ENCODE data around the gene JPH3. TPM values are rescaled to one million over a fixed set of nuclear protein-coding genes. Genes with fewer than 3 reads are reported as not detected.

The JPH3 gene
- total RNA-seq, 1 experiment from 2014 or later, result 39.0 TPM

DNA sequence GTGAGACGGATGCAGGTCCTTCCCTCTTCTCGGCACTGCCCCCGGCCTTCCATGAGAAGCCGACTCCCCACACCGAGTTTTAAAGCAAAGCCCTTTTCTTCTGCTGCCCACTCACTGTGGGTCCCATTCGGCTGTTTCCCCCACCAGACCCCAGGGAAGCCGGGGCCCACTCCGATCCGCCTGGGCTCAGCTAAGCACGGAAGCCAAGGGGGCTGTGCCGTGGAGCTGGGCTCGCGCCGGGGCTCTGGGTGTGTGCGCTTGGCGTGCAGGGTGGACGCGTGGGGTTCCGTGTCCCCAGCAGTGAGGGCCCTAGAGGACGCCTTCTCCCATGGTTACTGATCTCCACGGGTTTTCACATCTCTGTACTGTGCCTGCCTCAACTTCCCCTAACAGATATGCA, 94.9 kb downstream of the JPH3 start (continued):
- TF ChIP-seq, protein P1, sequence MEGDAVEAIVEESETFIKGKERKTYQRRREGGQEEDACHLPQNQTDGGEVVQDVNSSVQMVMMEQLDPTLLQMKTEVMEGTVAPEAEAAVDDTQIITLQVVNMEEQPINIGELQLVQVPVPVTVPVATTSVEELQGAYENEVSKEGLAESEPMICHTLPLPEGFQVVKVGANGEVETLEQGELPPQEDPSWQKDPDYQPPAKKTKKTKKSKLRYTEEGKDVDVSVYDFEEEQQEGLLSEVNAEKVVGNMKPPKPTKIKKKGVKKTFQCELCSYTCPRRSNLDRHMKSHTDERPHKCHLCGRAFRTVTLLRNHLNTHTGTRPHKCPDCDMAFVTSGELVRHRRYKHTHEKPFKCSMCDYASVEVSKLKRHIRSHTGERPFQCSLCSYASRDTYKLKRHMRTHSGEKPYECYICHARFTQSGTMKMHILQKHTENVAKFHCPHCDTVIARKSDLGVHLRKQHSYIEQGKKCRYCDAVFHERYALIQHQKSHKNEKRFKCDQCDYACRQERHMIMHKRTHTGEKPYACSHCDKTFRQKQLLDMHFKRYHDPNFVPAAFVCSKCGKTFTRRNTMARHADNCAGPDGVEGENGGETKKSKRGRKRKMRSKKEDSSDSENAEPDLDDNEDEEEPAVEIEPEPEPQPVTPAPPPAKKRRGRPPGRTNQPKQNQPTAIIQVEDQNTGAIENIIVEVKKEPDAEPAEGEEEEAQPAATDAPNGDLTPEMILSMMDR (IDR thresholded peaks at IDR 0.05), result no peak
- TF ChIP-seq, protein P2, sequence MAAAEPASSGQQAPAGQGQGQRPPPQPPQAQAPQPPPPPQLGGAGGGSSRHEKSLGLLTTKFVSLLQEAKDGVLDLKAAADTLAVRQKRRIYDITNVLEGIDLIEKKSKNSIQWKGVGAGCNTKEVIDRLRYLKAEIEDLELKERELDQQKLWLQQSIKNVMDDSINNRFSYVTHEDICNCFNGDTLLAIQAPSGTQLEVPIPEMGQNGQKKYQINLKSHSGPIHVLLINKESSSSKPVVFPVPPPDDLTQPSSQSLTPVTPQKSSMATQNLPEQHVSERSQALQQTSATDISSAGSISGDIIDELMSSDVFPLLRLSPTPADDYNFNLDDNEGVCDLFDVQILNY (CRISPR knock-in tag; IDR thresholded peaks at IDR 0.05), result no peak
- TF ChIP-seq GABPB1 (CRISPR knock-in tag; IDR thresholded peaks at IDR 0.05) (no peak), FOXP1 (CRISPR knock-in tag; IDR thresholded peaks at IDR 0.05; ENCODE audit: borderline replicate concordance) (no peak), ZNF121 (CRISPR knock-in tag; IDR thresholded peaks at IDR 0.05) (no peak), ZNF263 (CRISPR knock-in tag; IDR thresholded peaks at IDR 0.05; ENCODE audit: low read depth) (no peak), TP53 (CRISPR knock-in tag; IDR thresholded peaks at IDR 0.05) (no peak), GRHL2 (CRISPR knock-in tag; IDR thresholded peaks at IDR 0.05; ENCODE audit: insufficient replicate concordance, severe bottlenecking) (no peak), NR2C2 (CRISPR knock-in tag; IDR thresholded peaks at IDR 0.05) (no peak), NFATC4 (CRISPR knock-in tag; IDR thresholded peaks at IDR 0.05) (no peak)

DNA sequence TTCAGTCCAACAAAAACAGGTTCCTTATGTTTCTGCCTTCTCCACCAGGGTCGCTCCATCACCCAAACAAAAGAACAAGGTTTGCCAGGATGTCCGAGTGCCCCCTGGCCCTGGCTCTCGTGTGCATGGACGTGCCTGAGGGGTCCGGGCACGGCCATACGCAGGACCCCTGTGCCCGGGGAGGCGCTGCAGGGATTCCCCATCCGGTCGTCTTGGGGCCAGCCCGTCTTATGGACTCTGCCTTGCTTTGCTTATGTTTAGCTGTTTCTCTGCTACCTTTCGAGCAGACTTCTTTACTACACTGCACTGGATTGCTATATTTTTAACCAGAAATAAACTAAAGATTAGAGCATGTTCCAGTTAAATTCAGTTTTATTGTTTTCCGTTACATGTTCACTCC, 95.5 kb downstream of the JPH3 start:
- POLR2A ChIA-PET, result no interaction called here
- H3K4me3 Mint-ChIP-seq, result no peak overlapping the region
- no peaks in the 10 kb centered on the region for H3K4me1 Mint-ChIP-seq

More for the DNA sequence above, 95.5 kb downstream of the JPH3 start:
- Mint-ChIP-seq H3K9me3 (no peaks in the 10 kb centered on the region), H3K36me3 (peaks cover 18% of the 10 kb centered on the region), H3K27ac (no peak overlapping the region; the same call in 1 of the 2 replicates), H3K27me3 (ENCODE audit: low read depth) (no peaks in the 10 kb centered on the region)
- DNase-seq (ENCODE audit: low spot score), result no peak
- TF ChIP-seq, protein P3, sequence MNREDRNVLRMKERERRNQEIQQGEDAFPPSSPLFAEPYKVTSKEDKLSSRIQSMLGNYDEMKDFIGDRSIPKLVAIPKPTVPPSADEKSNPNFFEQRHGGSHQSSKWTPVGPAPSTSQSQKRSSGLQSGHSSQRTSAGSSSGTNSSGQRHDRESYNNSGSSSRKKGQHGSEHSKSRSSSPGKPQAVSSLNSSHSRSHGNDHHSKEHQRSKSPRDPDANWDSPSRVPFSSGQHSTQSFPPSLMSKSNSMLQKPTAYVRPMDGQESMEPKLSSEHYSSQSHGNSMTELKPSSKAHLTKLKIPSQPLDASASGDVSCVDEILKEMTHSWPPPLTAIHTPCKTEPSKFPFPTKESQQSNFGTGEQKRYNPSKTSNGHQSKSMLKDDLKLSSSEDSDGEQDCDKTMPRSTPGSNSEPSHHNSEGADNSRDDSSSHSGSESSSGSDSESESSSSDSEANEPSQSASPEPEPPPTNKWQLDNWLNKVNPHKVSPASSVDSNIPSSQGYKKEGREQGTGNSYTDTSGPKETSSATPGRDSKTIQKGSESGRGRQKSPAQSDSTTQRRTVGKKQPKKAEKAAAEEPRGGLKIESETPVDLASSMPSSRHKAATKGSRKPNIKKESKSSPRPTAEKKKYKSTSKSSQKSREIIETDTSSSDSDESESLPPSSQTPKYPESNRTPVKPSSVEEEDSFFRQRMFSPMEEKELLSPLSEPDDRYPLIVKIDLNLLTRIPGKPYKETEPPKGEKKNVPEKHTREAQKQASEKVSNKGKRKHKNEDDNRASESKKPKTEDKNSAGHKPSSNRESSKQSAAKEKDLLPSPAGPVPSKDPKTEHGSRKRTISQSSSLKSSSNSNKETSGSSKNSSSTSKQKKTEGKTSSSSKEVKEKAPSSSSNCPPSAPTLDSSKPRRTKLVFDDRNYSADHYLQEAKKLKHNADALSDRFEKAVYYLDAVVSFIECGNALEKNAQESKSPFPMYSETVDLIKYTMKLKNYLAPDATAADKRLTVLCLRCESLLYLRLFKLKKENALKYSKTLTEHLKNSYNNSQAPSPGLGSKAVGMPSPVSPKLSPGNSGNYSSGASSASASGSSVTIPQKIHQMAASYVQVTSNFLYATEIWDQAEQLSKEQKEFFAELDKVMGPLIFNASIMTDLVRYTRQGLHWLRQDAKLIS (CRISPR knock-in tag; IDR thresholded peaks at IDR 0.05; ENCODE audit: borderline replicate concordance), result no peak
- TF ChIP-seq, protein P4, sequence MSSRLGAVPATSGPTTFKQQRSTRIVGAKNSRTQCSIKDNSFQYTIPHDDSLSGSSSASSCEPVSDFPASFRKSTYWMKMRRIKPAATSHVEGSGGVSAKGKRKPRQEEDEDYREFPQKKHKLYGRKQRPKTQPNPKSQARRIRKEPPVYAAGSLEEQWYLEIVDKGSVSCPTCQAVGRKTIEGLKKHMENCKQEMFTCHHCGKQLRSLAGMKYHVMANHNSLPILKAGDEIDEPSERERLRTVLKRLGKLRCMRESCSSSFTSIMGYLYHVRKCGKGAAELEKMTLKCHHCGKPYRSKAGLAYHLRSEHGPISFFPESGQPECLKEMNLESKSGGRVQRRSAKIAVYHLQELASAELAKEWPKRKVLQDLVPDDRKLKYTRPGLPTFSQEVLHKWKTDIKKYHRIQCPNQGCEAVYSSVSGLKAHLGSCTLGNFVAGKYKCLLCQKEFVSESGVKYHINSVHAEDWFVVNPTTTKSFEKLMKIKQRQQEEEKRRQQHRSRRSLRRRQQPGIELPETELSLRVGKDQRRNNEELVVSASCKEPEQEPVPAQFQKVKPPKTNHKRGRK (CRISPR knock-in tag; IDR thresholded peaks at IDR 0.05; ENCODE audit: borderline replicate concordance), result no peak
- TF ChIP-seq GRHL2 (CRISPR knock-in tag; IDR thresholded peaks at IDR 0.05; ENCODE audit: insufficient replicate concordance, severe bottlenecking), result no peak
- TF ChIP-seq JUN (CRISPR knock-in tag; IDR thresholded peaks at IDR 0.05), result no peak
- TF ChIP-seq, protein P5, sequence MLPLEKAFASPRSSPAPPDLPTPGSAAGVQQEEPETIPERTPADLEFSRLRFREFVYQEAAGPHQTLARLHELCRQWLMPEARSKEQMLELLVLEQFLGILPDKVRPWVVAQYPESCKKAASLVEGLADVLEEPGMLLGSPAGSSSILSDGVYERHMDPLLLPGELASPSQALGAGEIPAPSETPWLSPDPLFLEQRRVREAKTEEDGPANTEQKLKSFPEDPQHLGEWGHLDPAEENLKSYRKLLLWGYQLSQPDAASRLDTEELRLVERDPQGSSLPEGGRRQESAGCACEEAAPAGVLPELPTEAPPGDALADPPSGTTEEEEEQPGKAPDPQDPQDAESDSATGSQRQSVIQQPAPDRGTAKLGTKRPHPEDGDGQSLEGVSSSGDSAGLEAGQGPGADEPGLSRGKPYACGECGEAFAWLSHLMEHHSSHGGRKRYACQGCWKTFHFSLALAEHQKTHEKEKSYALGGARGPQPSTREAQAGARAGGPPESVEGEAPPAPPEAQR (CRISPR knock-in tag; IDR thresholded peaks at IDR 0.05), result no peak
- TF ChIP-seq ZNF138 (CRISPR knock-in tag; conservative IDR thresholded peaks at IDR 0.05), result no peak
- TF ChIP-seq NR1H2 (CRISPR knock-in tag; IDR thresholded peaks at IDR 0.05), result no peak
- CTCF ChIA-PET, result no interaction called here
- ATAC-seq, result no peak
